Stimulated activated CD8-positive, alpha-beta memory T cell treated with anti-CD3 and anti-CD28 coated beads, Interleukin-12 subunit alpha, Interleukin-12 subunit beta, amount 100 ng/mL, for 1 hour (primary cell): ENCODE measurements around the gene PRKAG3.

Source experiments
- DNase-seq: peaks from one replicate; pipeline ENCODE4 v3.0.0-alpha.2; 2020; ENCODE audit warnings: low read depth

The PRKAG3 gene

GRCh38 chr2:218839888-218840287, 8.3 kb upstream of the PRKAG3 start:
- no peak for DNase-seq

GRCh38 chr2:218839430-218839829, 7.8 kb upstream of the PRKAG3 start:
- DNase-seq, result no peak

- DNase-seq, result no peak
Observed at GRCh38 chr2:218837495-218837894, 5.9 kb upstream of the PRKAG3 start.

- DNase-seq, result no peak
Observed at GRCh38 chr2:218834685-218835084, 3.1 kb upstream of the PRKAG3 start.

- no peak for DNase-seq
Observed at GRCh38 chr2:218833023-218833609, 1.5 kb upstream of the PRKAG3 start.

- no peak for DNase-seq
Observed at GRCh38 chr2:218832520-218832919, 917 bp upstream of the PRKAG3 start.

- no peak for DNase-seq
Observed at GRCh38 chr2:218832081-218832480, 478 bp upstream of the PRKAG3 start.

GRCh38 chr2:218830526-218831306, 887 bp downstream of the PRKAG3 start:
- no peak for DNase-seq

GRCh38 chr2:218829868-218830451, 1.6 kb downstream of the PRKAG3 start:
- DNase-seq, result no peak

- no peak for DNase-seq
Observed at GRCh38 chr2:218828477-218828778, 3.2 kb downstream of the PRKAG3 start.

- no peak for DNase-seq
Observed at GRCh38 chr2:218827701-218828476, 3.7 kb downstream of the PRKAG3 start.

- no peak for DNase-seq
Observed at GRCh38 chr2:218826791-218827190, 4.8 kb downstream of the PRKAG3 start.

GRCh38 chr2:218824004-218824403, 7.6 kb downstream of the PRKAG3 start:
- DNase-seq, result no peak

- no peak for DNase-seq
Observed at GRCh38 chr2:218823196-218823855, 8.3 kb downstream of the PRKAG3 start.

GRCh38 chr2:218822622-218823021, 9.0 kb downstream of the PRKAG3 start:
- no peak for DNase-seq

GRCh38 chr2:218821605-218822211, 9.9 kb downstream of the PRKAG3 start:
- DNase-seq, result no peak

- no peak for DNase-seq
Observed at GRCh38 chr2:218820746-218821369, 10.7 kb downstream of the PRKAG3 start.

- no peak for DNase-seq
Observed at GRCh38 chr2:218819093-218819492, 12.5 kb downstream of the PRKAG3 start.

- no peak for DNase-seq
Observed at GRCh38 chr2:218816561-218817011, 15.0 kb downstream of the PRKAG3 start.

GRCh38 chr2:218815649-218816048, 16.0 kb downstream of the PRKAG3 start:
- no peak for DNase-seq

GRCh38 chr2:218815244-218815637, 16.4 kb downstream of the PRKAG3 start:
- no peak for DNase-seq
